NCI-H226 (cell line): ENCODE data around the gene CACNB1.

Experiments
- DNase-seq: peaks from one replicate; pipeline ENCODE4 v3.0.0-alpha.2; 2015

Gene CACNB1

DNA sequence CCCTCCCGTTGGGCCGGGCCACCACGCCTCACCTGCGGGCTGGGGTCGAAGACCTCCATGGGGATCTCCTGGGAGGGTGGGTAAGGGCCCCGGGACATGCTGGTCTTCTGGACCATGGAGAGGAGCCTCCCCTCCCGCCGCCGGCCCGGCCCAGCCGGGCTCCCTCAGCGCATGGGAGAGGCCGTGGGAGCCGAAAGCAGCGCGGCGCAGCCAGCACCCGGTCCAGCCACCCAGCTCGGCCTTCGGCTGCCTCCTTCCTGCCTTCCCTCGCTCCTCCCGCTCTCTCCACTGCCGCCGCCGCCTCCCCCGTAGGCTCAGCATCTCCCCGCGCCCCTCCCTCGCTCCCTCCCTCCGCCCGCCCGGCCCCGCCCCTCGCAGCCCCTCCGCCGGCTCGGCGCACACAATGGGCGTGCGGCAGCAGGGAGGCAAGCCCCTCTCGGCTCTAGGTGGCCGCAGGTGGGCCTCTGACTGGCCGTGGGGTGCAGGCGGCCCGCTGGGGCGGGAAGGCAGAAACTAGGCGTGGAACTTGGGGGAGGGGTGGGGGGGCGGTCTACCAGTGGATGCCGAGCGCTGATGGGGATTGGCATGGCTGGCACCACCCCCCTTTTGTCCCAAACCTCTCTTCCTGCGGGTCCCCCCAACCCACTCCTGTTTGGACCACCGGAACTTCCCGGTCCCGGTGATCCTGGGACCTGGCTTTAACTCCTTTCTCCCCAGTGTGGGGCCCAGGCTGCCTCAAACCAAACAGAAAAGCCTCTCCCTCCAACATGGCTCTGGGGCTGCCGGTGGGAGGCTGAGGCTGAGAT is at the start of gene CACNB1:
Gene CACNB1, minus strand, starts transcription at position 290 of the 806 bp plus-strand sequence. Its CDS starts 174 bp downstream, at position 116.
- peak; percentile 79 for DNase-seq

- DNase-seq = no peak
Measured at GRCh38 chr17:39246274-39246673, 48.8 kb upstream of the CACNB1 start.

DNA sequence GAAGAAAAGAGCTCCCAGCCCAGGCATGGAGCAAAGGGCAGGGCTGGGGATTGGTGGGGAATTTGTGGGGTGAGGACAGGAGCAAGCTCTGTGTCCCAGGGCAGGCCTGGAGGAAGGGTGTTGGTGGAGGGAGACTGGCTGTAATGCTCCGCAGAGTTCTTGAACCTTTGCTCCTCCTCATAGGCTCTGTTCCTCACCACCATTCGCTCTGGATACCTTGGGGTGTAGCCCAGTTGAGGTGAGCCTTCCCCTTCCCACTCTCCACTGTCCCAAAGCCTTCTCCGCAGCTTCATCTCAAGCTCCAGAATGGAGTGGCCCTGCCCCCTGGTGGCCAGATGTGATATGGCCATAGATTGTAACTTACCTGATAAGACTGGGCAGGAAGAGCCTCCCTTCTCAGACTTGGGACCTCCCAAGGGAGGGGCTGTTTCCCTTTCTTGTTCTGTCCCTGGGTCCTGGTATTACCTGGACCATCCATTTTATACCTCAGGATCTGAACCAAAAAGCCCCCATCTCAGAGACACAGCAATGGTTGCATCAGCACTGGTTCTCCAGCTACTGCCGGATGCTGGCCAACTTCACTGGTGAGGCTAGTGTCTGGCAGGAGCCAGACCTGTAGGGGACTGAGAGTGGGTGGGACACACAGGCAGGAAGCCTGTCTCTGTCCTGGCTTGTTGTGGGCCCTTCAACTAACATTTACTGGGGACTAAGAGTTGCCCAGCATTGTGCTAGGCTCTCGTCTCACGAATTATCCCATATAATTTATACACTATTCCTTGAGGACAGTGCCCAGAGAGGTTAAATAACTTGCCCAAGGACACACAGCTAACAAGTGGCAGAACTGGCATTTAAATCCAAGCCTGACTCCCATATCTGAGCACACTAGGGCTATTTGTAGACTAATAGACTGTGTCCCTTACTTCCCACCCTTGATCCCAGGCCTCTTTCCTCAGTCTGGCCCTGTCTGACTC is 47.4 kb upstream of the CACNB1 start:
- DNase-seq = peak; percentile 70

DNA sequence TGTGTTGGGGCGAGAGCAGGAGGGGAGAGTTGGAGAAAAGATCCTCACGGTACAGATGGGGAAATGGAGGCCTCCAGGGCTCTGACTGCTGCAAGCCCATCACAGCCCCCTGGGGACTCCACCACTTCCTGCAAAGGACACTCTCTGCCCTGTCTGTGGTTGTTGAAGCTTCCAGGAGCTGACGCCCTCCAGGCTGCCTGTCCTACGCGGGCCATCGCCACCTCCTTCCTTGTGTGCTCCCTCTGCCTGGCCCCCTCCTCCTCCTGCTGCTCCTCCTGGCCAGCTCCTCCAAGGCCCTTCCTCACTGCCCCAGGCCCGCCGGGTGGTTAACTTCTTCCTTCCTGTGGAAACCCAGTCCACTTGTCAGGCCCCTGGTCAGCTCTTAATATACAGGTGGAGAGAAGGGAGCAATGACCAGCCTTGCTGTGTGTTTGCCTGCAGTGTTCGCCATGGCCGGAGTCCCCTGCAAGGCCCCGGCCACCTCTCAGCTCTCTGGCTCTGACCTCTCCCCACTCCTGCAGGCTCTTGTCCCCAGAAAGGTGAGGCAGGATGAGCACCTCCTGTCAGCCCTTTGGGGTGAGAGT is 46.6 kb upstream of the CACNB1 start:
- DNase-seq = no peak

GRCh38 chr17:39243155-39243554 is 45.7 kb upstream of the CACNB1 start:
- DNase-seq = no peak

DNA sequence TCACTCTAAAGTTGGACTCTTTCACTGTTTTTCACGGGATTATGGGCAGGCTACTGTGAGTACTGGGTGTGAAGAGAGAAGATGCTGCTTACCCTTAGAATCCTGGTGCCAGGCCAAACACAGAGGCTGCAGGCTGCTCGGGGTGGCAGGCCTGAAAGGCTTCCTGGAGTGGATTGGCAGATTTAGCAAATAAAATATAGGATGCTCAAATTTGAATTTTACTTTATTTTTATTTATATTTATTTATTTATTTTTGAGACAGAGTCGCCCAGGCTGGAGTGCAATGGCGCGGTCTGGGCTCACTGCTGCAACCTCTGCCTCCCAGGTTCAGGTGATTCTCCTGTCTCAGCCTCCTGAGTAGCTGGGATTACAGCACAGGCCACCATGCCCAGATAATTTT is 43.2 kb upstream of the CACNB1 start:
- DNase-seq = no peak

DNA sequence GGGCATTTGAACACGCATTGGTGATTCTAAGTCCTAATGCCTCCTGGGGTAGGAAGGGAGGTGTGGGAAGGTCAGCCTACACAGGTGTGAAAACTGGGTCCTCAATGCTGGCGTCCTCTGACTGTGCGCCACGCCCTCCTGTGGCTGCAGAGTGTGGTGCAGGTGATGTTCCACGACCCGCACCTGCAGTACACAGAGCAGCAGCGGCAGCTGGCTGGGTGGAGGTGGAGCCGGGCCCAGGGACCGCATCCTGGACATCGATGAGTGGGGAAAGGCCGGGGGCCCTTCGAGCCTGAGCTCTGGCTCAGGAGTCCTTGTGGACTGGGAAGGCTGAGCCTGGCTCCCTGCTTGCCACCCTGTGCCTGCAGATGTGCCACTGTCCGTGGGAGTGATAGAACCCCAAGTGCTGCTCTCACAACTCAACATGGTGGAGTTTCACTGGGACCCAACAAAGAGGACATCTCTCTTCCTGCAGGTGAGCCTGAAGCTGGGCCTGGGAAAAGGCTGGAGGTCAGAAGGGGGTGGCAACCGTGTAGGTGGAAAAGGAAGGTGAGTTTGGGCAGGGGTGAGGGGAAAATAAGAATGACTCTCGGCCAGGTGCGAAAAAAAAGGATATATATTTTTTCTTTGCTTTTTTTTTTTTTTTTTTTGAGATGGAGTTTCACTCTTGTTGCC is 42.3 kb upstream of the CACNB1 start:
- no peak for DNase-seq

DNA sequence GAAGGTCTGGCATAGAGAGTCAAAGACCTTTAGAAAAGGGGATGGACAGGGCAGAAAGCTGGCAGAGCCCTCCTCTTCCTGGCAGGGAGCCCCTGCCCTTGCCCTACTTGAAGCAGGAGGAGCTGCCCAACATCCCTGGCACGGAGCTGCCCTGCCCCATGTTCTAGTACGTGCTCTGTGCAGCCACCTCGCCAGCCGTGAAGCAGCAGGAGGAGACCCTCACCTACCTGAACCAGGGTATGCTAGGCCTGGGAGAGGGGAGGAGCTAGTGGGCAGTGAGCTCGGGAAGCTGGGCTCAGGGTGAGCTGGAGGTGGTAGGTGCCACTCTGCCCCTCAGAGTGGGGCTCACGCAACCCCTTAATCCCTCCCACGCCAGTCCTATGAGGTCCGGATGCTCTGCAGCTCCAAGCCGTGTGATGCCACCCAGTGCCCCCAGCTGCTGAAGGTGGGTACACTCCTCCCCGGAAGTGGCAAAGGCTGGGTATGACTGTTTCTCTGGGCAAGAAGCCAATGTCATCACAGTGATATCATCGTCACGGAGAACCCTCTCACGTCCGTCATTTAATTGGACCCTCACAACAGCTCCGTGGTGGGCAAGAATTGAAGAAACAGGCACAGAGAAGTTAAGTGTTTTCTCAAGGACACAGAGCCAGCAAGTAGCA is 41.0 kb upstream of the CACNB1 start:
- peak; percentile 29 for DNase-seq

DNA sequence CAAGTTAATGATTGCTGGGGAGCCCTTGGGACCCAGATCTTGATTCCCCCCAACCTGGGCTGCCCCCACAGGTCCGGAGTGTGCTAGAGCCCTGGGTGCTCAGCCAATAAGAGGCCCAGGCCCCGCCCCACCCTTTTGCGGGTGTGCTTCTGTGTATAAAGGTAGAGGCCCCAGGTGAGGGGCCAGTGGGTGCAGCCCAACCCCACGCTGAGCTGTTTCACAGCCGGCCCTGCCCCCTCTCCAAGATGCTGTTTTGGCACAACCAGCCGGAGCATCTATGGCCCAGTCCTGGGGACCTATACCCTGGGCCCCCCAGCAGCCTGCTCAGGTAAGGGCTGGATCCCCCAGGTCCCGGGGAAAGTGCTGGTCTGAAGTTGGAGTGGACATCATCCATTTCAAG is 40.1 kb upstream of the CACNB1 start:
- no peak for DNase-seq

DNA sequence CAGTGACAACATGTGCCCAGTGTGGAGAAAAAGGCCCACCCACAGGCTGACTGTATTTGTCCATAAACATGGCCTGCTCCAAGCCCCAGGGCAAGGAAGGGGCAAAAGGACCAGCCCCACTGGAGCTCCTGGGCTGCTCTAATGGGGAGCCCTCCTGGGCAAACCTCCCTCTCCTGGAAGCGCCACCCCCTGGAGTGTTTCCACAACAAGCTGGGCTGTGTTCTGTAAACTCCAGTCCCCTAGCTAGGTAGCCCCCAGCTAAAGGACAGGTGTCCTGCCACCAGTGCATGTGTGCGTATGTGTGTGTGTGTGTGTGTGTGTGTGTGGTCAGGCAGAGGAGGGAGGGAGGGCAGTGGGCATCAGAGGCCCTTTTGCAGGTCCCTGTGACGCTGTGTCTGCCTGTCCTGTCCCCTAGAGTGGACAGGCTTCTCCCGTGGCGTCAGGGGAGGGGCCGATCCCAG is 39.5 kb upstream of the CACNB1 start:
- DNase-seq = no peak

- no peak for DNase-seq
Measured at GRCh38 chr17:39236450-39236927, 39.0 kb upstream of the CACNB1 start.

- DNase-seq = peak; percentile 28
Measured at GRCh38 chr17:39235555-39236449, 38.3 kb upstream of the CACNB1 start.

DNA sequence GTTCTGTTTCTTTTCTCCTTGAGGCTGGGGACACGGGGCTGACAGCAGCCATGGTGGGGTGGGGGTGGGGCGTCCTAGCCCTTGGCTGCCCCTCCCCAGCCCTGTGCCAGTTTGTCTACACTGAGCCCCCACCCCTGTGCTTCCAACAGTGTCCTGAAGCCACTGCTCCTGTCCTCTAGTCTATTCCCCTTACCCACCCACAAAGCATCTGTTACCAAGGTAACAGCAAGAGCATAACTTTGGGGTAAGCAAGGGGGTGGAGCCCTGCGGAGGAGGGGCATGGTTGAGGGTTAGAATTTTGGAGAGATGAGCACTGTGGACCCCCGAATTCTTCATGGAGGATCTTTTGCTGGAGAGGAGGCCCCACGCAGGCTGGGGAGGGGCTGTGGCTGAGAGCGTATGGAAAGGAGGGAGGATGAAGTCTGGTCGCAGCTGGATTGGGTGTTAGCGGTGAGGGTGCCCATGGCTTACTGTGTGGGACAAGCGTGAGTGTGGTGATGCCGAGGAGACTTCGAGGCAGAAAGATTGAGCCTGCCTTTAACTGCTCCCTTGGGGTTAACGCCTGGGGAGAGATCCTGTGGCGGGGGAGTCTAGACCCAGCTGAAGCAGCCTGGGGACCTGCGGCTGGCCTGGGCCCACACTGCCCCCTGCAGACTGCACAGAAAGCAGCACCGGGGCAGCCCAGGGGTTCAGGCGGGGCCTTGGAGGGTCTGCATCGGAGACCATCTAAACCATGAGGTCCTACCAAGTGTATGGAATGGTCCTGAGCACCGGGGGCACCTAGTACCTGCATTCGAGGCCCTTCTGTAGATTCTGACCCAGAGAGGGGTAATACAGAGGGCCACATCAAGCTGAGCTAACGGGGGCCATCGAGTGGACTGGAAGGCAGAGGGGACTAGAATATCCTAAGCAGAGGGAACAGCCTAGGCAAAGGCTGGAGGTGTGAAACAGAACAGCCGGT is 34.4 kb upstream of the CACNB1 start:
- no peak for DNase-seq

DNA sequence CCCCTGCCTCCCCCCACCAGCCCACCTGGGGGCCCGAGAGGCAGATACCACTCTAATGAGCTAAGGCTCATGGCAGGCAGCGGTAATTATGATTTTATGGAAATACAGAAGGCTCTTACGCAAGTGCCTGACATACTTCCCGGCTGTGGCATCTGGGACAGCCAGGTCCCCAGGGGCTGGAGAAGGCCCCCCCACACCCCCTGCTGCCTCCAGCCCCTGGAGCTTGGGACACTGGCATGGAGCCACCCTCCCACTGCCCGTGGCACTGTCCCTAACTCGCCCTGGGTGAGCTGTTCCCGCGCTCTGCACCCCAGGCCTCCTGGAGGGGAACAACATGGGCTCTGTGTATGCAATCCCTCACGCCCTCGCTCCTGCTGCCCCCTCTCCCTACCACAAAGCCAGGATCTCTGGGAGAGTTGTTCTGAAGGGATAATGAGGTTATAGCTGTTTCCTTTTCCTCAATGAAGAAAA is 33.7 kb upstream of the CACNB1 start:
- no peak for DNase-seq

DNA sequence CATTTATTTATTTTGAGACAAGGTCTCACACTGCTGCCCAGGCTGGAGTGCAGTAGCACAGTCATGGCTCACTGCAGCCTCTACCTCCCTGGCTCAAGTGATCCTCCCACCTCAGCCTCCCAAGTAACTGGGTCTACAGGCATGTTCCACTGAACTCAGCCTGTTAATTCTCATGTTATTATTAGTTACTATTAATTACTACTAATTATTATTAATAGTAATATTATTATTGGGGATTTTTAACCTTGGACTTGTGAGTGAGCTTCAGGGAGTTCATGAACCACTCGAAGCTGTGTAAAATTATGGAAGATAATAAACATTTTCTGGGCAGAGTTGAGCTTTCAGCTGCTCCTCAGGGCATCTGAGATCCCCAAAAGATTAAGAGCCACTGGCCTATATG is 32.9 kb upstream of the CACNB1 start:
- DNase-seq = no peak

DNA sequence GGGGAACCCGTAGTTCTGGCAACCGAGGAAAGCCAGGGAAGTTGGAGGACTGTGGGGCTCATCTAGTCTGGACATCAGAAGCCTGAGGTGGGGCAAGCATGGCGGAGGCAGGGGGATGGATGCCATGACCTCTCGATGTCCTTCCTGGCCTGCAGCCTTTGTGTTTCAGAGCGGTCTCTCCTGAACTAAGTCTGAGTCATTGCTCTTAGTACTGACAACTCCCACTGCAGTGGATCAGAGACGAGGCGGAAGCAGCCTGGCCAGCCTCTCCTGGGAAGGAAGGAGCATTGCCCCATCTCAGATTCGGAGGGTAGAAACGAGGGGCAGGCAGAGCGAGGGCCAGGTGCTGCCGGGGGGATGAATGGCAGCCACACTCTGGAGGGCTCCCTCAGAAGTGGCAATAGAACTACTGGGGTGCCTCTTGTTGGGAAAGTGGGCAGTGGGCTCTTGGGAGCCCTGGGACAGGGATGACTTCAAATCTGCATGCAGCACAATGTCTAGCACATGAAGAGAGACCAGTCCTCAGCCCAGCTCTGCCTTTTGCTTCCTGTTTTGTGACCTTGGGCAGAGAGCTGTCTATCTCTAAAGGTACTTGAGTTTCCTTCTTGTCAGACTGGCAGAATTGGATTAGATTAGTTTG is 31.9 kb upstream of the CACNB1 start:
- peak; percentile 86 for DNase-seq

GRCh38 chr17:39227364-39227919 is 30.0 kb upstream of the CACNB1 start:
- DNase-seq = no peak

DNA sequence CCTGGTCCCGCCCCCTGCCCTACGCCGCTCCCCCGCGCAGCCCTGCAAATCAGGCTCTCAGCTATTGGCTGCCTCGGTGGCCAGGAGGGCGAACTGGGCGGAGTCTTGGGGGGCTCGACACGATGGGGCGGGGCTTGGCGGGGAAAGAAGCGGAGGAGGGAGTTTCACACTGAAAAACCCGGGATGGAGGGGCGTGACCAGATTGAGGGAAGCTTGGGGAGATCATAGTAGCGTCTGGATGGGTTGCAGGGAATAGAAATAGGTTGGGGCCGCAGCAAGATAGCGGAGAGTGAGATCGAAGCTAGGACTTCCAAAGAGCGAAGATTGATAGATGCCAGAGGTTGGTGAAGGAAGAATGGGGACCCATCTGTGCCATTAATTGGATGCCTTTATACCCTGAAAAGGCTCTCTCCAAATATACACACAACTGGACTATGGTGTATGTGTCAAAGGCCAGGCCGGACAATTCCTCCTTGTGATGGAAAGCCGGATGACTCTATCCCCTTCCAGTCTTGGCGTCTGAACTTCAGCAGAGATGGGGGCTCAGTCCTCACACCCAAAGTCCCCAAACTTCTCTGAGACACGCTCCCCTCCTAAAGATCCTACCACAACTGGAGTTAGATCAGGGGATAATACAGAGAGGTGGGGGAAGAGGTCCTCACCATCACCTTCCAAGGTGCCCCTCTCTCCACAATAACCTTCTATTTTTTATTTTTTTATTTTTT is 28.7 kb upstream of the CACNB1 start:
- peak; percentile 69 for DNase-seq
